IgD-negative memory B cell (primary cell): ENCODE results near the gene AQP9. TPM values are rescaled to one million over a fixed set of nuclear protein-coding genes. Genes with fewer than 3 reads are reported as not detected.

Experiments used
- H3K27ac Mint-ChIP-seq, 3 donors: one replicate each; pipeline ENCODE4 v1.8.0; 2020 to 2022; ENCODE audit warnings: mild to moderate bottlenecking in 3 of 3, mixed read lengths in 3 of 3, moderate library complexity in 1 of 3
- H3K27me3 Mint-ChIP-seq: one replicate; pipeline ENCODE4 v1.8.0; 2021; ENCODE audit warnings: mixed read lengths
- H3K36me3 Mint-ChIP-seq: one replicate; pipeline ENCODE4 v1.8.0; 2020; ENCODE audit warnings: mild to moderate bottlenecking, mixed read lengths
- H3K4me1 Mint-ChIP-seq, 3 donors: one replicate each; pipeline ENCODE4 v1.8.0; 2020 to 2022; ENCODE audit warnings: mixed read lengths in 3 of 3, mild to moderate bottlenecking in 1 of 3
- H3K4me3 Mint-ChIP-seq, 4 donors: one replicate each; pipeline ENCODE4 v1.8.0; 2020 to 2022; ENCODE audit warnings: mild to moderate bottlenecking in 4 of 4, mixed read lengths in 4 of 4, moderate library complexity in 3 of 4
- H3K9me3 Mint-ChIP-seq, 3 donors: one replicate each; pipeline ENCODE4 v1.8.0; 2020 to 2021; ENCODE audit warnings: mixed read lengths in 3 of 3, mild to moderate bottlenecking in 1 of 3
- polyA plus RNA-seq: library from polyadenylated mRNA; unstranded; fragments of 300-500 nt; fragmentation: Illumina TruSeq; gene quantifications from one replicate; pipeline ENCODE4 v1.2.3, GENCODE V29; 2021

Gene AQP9
- polyA plus RNA-seq, 1 donor from 2014 or later, result not detected

GRCh38 chr15:58148633-58149445 is 10.7 kb downstream of the AQP9 start:
- no peak overlapping the region for H3K4me3 Mint-ChIP-seq
- H3K36me3 Mint-ChIP-seq, result no peaks in the 10 kb centered on the region

GRCh38 chr15:58154769-58155168 is 16.6 kb downstream of the AQP9 start:
- H3K4me3 Mint-ChIP-seq, result no peak overlapping the region
- peaks cover 1% of the 10 kb centered on the region for H3K27me3 Mint-ChIP-seq
- H3K27ac Mint-ChIP-seq, result no peak overlapping the region
- H3K9me3 Mint-ChIP-seq, result no peaks in the 10 kb centered on the region
- no peaks in the 10 kb centered on the region for H3K4me1 Mint-ChIP-seq
- no peaks in the 10 kb centered on the region for H3K36me3 Mint-ChIP-seq

More at GRCh38 chr15:58148633-58149445, 10.7 kb downstream of the AQP9 start:
- Mint-ChIP-seq H3K27ac (no peak overlapping the region), H3K27me3 (peaks cover 5% of the 10 kb centered on the region), H3K9me3 (no peaks in the 10 kb centered on the region), H3K4me1 (no peaks in the 10 kb centered on the region)

GRCh38 chr15:58159827-58160386 is 21.7 kb downstream of the AQP9 start:
- Mint-ChIP-seq H3K27me3 (peaks cover 8% of the 10 kb centered on the region), H3K9me3 (no peaks in the 10 kb centered on the region), H3K27ac (no peak overlapping the region), H3K36me3 (peaks cover 2% of the 10 kb centered on the region), H3K4me1 (no peaks in the 10 kb centered on the region), H3K4me3 (no peak overlapping the region)

GRCh38 chr15:58161436-58161930 is 23.3 kb downstream of the AQP9 start:
- no peaks in the 10 kb centered on the region for H3K4me1 Mint-ChIP-seq
- no peak overlapping the region for H3K4me3 Mint-ChIP-seq
- H3K27ac Mint-ChIP-seq, result no peak overlapping the region
- H3K36me3 Mint-ChIP-seq, result peaks cover 2% of the 10 kb centered on the region
- no peaks in the 10 kb centered on the region for H3K9me3 Mint-ChIP-seq
- H3K27me3 Mint-ChIP-seq, result peaks cover 8% of the 10 kb centered on the region

- Mint-ChIP-seq H3K27ac (no peak overlapping the region), H3K4me1 (no peaks in the 10 kb centered on the region), H3K36me3 (peaks cover 2% of the 10 kb centered on the region), H3K27me3 (peaks cover 8% of the 10 kb centered on the region), H3K4me3 (no peak overlapping the region), H3K9me3 (no peaks in the 10 kb centered on the region)
Measured at GRCh38 chr15:58163985-58164384, 25.8 kb downstream of the AQP9 start.

- peaks cover 0 to under 1% (median 0%) of the 10 kb centered on the region in 3 donors for H3K9me3 Mint-ChIP-seq
- peaks cover 2% of the 10 kb centered on the region for H3K36me3 Mint-ChIP-seq
- H3K4me1 Mint-ChIP-seq, result no peaks in the 10 kb centered on the region
- no peak overlapping the region for H3K27ac Mint-ChIP-seq
- H3K4me3 Mint-ChIP-seq, result no peak overlapping the region
- peaks cover 6% of the 10 kb centered on the region for H3K27me3 Mint-ChIP-seq
Measured at GRCh38 chr15:58164926-58165325, 26.7 kb downstream of the AQP9 start.

- peaks cover 7% of the 10 kb centered on the region for H3K27me3 Mint-ChIP-seq
Measured at GRCh38 chr15:58165661-58166060, 27.5 kb downstream of the AQP9 start.

GRCh38 chr15:58167095-58167691 is 29.0 kb downstream of the AQP9 start:
- peaks cover 0 to 3% (median 0%) of the 10 kb centered on the region in 3 donors for H3K9me3 Mint-ChIP-seq
- no peak overlapping the region for H3K4me3 Mint-ChIP-seq
- no peaks in the 10 kb centered on the region for H3K36me3 Mint-ChIP-seq
- H3K27ac Mint-ChIP-seq, result no peak overlapping the region
- no peaks in the 10 kb centered on the region for H3K4me1 Mint-ChIP-seq
- peaks cover 3% of the 10 kb centered on the region for H3K27me3 Mint-ChIP-seq

More at GRCh38 chr15:58165661-58166060, 27.5 kb downstream of the AQP9 start:
- H3K9me3 Mint-ChIP-seq, result peaks cover 0 to 3% (median 0%) of the 10 kb centered on the region in 3 donors
- no peaks in the 10 kb centered on the region for H3K36me3 Mint-ChIP-seq
- H3K27ac Mint-ChIP-seq, result no peak overlapping the region
- no peaks in the 10 kb centered on the region for H3K4me1 Mint-ChIP-seq
- H3K4me3 Mint-ChIP-seq, result no peak overlapping the region

GRCh38 chr15:58169934-58170333 is 31.8 kb downstream of the AQP9 start:
- H3K27ac Mint-ChIP-seq, result no peak overlapping the region
- no peaks in the 10 kb centered on the region for H3K4me1 Mint-ChIP-seq
- no peak overlapping the region for H3K4me3 Mint-ChIP-seq
- H3K27me3 Mint-ChIP-seq, result peaks cover 3% of the 10 kb centered on the region
- H3K36me3 Mint-ChIP-seq, result no peaks in the 10 kb centered on the region
- peaks cover 0 to 3% (median 0%) of the 10 kb centered on the region in 3 donors for H3K9me3 Mint-ChIP-seq

- Mint-ChIP-seq H3K27me3 (peaks cover 3% of the 10 kb centered on the region), H3K4me3 (no peak overlapping the region), H3K9me3 (peaks cover 0 to 3% (median 0%) of the 10 kb centered on the region in 3 donors), H3K27ac (peak overlapping the region in 1 of 3 donors; percentile 24), H3K36me3 (no peaks in the 10 kb centered on the region), H3K4me1 (no peaks in the 10 kb centered on the region)
Measured at GRCh38 chr15:58171476-58172061, 33.4 kb downstream of the AQP9 start.

GRCh38 chr15:58174709-58175108 is 36.5 kb downstream of the AQP9 start:
- Mint-ChIP-seq H3K27me3 (peaks cover 3% of the 10 kb centered on the region), H3K36me3 (no peaks in the 10 kb centered on the region), H3K9me3 (peaks cover 0 to 3% (median 0%) of the 10 kb centered on the region in 3 donors), H3K4me1 (no peaks in the 10 kb centered on the region), H3K27ac (no peak overlapping the region), H3K4me3 (no peak overlapping the region)

- H3K4me1 Mint-ChIP-seq, result no peaks in the 10 kb centered on the region
- no peak overlapping the region for H3K27ac Mint-ChIP-seq
- H3K36me3 Mint-ChIP-seq, result no peaks in the 10 kb centered on the region
- H3K9me3 Mint-ChIP-seq, result no peaks in the 10 kb centered on the region
- H3K27me3 Mint-ChIP-seq, result peaks cover 4% of the 10 kb centered on the region
- no peak overlapping the region for H3K4me3 Mint-ChIP-seq
Measured at GRCh38 chr15:58175955-58176354, 37.8 kb downstream of the AQP9 start.

GRCh38 chr15:58178668-58179067 is 40.5 kb downstream of the AQP9 start:
- H3K4me3 Mint-ChIP-seq, result no peak overlapping the region
- H3K4me1 Mint-ChIP-seq, result peaks cover 0 to 3% (median 0%) of the 10 kb centered on the region in 3 donors

GRCh38 chr15:58179206-58179605 is 41.0 kb downstream of the AQP9 start:
- H3K36me3 Mint-ChIP-seq, result no peaks in the 10 kb centered on the region
- no peaks in the 10 kb centered on the region for H3K9me3 Mint-ChIP-seq
- H3K27ac Mint-ChIP-seq, result no peak overlapping the region
- H3K4me3 Mint-ChIP-seq, result no peak overlapping the region
- peaks cover 9% of the 10 kb centered on the region for H3K27me3 Mint-ChIP-seq
- H3K4me1 Mint-ChIP-seq, result peaks cover 0 to 3% (median 0%) of the 10 kb centered on the region in 3 donors

More at GRCh38 chr15:58178668-58179067, 40.5 kb downstream of the AQP9 start:
- Mint-ChIP-seq H3K27ac (no peak overlapping the region), H3K36me3 (no peaks in the 10 kb centered on the region), H3K27me3 (peaks cover 11% of the 10 kb centered on the region), H3K9me3 (no peaks in the 10 kb centered on the region)
